ENCODE results near the gene PARD3. TPM values are rescaled to one million over a fixed set of nuclear protein-coding genes. Genes with fewer than 3 reads are reported as not detected.

Gene PARD3
- total and polyA plus RNA-seq, 2 donors from 2014 or later, result 21.1 to 47.5 TPM

DNA sequence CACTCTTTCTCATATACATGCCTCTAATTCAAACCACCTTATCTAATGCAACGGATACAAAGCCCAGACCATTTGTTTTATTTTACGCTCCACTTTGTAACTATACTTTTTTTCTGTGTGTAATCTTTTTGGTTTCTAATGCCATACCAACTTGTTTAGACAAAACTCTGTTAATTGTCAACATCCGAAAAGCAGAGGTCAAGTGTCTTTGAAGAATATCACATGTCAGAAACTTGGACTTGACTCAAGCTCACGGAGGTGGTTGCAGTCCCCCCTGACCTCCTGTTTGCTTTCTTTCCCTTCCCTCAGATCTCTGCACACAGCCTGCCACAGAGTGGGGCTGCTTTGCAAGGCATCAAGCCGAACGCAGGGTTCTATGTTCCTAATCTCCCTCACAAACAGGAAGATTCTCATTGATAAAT, 698.9 kb downstream of the PARD3 start:
- H3K4me3 ChIP-seq (ENCODE audit: low read length in 3 of 3), result peak overlapping the region in 2 of 3 donors; percentile 40 to 43
- peak in 3 of 5 donors; percentile 46 to 77 (median 62) for DNase-seq
- FAIRE-seq, result peak; percentile 30
- TF ChIP-seq, protein P1, sequence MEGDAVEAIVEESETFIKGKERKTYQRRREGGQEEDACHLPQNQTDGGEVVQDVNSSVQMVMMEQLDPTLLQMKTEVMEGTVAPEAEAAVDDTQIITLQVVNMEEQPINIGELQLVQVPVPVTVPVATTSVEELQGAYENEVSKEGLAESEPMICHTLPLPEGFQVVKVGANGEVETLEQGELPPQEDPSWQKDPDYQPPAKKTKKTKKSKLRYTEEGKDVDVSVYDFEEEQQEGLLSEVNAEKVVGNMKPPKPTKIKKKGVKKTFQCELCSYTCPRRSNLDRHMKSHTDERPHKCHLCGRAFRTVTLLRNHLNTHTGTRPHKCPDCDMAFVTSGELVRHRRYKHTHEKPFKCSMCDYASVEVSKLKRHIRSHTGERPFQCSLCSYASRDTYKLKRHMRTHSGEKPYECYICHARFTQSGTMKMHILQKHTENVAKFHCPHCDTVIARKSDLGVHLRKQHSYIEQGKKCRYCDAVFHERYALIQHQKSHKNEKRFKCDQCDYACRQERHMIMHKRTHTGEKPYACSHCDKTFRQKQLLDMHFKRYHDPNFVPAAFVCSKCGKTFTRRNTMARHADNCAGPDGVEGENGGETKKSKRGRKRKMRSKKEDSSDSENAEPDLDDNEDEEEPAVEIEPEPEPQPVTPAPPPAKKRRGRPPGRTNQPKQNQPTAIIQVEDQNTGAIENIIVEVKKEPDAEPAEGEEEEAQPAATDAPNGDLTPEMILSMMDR (IDR thresholded peaks at IDR 0.05; ENCODE audit: borderline replicate concordance, extremely low read depth, insufficient read depth), result no peak
- H3K27me3 ChIP-seq (ENCODE audit: control insufficient read depth, insufficient read depth, low read length), result no peaks in the 10 kb centered on the region
- H3K27ac ChIP-seq (ENCODE audit: low read depth in 2 of 2, low read length in 2 of 2), result no peak overlapping the region
- intact Hi-C loops (cut with DNase I), result no loop called here
- no peak overlapping the region for H3K9ac ChIP-seq (ENCODE audit: low read length in 3 of 3)
- H3K9me3 ChIP-seq (ENCODE audit: control insufficient read depth in 2 of 3, insufficient read depth in 1 of 3, low read length in 3 of 3), result no peaks in the 10 kb centered on the region
- peaks cover 0 to 9% (median 8%) of the 10 kb centered on the region in 3 donors for H3K4me1 ChIP-seq (ENCODE audit: control insufficient read depth in 2 of 3, insufficient read depth in 2 of 3, low read depth in 1 of 3, low read length in 3 of 3)
- H3K36me3 ChIP-seq (ENCODE audit: control insufficient read depth in 2 of 3, insufficient read depth in 3 of 3, low read length in 3 of 3), result no peaks in the 10 kb centered on the region

DNA sequence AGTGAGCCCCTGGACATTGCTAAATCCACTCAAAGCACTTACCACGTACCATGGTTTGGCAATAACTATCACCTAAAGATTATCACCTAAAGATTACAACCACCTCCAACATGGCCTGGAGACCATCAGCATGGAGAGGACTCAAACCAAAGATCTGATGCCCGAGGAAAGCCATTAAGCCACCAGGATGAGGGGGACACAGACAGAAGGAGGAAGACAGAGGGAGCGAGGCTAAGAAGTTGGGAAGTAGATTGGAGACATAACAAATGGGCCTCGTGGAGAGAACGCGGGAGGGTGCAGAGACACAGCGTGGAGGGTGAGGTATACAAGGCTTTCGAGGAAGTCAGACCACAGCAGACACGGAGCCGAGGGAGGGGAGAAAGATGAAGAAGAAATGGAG, 700.2 kb downstream of the PARD3 start:
- H3K9ac ChIP-seq (ENCODE audit: low read length in 3 of 3), result no peak overlapping the region
- H3K27me3 ChIP-seq (ENCODE audit: control insufficient read depth, insufficient read depth, low read length), result no peaks in the 10 kb centered on the region
- TF ChIP-seq, protein P1 (IDR thresholded peaks at IDR 0.05; ENCODE audit: borderline replicate concordance, extremely low read depth, insufficient read depth), result no peak
- H3K36me3 ChIP-seq (ENCODE audit: control insufficient read depth in 2 of 3, insufficient read depth in 3 of 3, low read length in 3 of 3), result no peaks in the 10 kb centered on the region
- H3K4me1 ChIP-seq (ENCODE audit: control insufficient read depth in 2 of 3, insufficient read depth in 2 of 3, low read depth in 1 of 3, low read length in 3 of 3), result peaks cover 0 to 9% (median 8%) of the 10 kb centered on the region in 3 donors
- H3K27ac ChIP-seq (ENCODE audit: low read depth in 2 of 2, low read length in 2 of 2), result no peak overlapping the region
- H3K9me3 ChIP-seq (ENCODE audit: control insufficient read depth in 2 of 3, insufficient read depth in 1 of 3, low read length in 3 of 3), result no peaks in the 10 kb centered on the region
- no peak overlapping the region for H3K4me3 ChIP-seq (ENCODE audit: low read length in 3 of 3)
- intact Hi-C loops (cut with DNase I), result no loop called here
- DNase-seq, result no peak
- no peak for FAIRE-seq

DNA sequence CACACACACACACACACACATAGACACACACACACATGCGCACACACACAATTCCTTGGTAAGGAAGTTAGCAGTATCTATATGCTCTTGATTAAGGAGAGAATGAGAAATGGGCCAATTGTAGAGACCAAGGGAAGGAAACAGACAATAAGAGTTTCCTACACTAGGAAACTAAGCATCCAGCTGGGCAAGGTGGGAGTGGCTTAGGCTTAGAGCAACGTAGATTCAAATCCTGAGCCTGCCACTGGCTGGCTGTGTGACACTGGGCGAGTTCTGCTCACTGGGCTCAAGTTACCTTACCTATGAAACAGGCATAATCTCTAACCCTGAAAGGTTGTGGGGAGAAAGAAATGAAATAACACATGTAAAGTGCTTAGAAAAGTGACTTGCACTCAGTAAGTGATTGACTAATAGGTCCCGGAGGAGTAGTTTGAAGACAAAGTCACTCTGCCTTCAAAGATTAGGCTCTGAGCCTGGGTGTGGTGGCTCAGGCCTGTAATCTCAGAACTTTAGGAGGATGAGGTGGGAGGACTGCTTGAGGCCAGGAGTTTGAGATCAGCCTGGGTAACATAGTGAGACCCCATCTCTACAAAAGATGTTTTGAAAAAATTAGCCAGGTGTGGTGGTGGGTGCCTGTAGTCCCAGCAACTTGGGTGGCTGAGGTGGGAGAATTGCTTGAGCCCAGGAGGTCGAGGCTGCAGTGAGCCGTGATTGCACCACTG, 701.4 kb downstream of the PARD3 start:
- H3K9ac ChIP-seq (ENCODE audit: low read length in 3 of 3), result no peak overlapping the region
- no peak overlapping the region for H3K27ac ChIP-seq (ENCODE audit: low read depth in 2 of 2, low read length in 2 of 2)

More for the DNA sequence above, 701.4 kb downstream of the PARD3 start:
- no peak for FAIRE-seq
- TF ChIP-seq, protein P1 (IDR thresholded peaks at IDR 0.05; ENCODE audit: borderline replicate concordance, extremely low read depth, insufficient read depth), result no peak
- no peak overlapping the region for H3K4me3 ChIP-seq (ENCODE audit: low read length in 3 of 3)
- H3K27me3 ChIP-seq (ENCODE audit: control insufficient read depth, insufficient read depth, low read length), result no peaks in the 10 kb centered on the region
- DNase-seq, result peak in 1 of 5 donors; percentile 28
- intact Hi-C loops (cut with DNase I), result no loop called here
- peaks cover 0 to 9% (median 8%) of the 10 kb centered on the region in 3 donors for H3K4me1 ChIP-seq (ENCODE audit: control insufficient read depth in 2 of 3, insufficient read depth in 2 of 3, low read depth in 1 of 3, low read length in 3 of 3)
- H3K36me3 ChIP-seq (ENCODE audit: control insufficient read depth in 2 of 3, insufficient read depth in 3 of 3, low read length in 3 of 3), result no peaks in the 10 kb centered on the region
- no peaks in the 10 kb centered on the region for H3K9me3 ChIP-seq (ENCODE audit: control insufficient read depth in 2 of 3, insufficient read depth in 1 of 3, low read length in 3 of 3)

All from kidney (tissue), 14 donors.